ENCODE measurements around the gene ATOX1. TPM values are rescaled to one million over a fixed set of nuclear protein-coding genes. Genes with fewer than 3 reads are reported as not detected.

The ATOX1 gene
- total RNA-seq, 2 experiments from 2014 or later: 58.2 to 92.5 TPM

- Histone ChIP-seq H3K79me2 (ENCODE audit: insufficient read depth, low read depth, low read length) (no peaks in the 10 kb centered on the region), H3K9me2 (ENCODE audit: insufficient read depth, low read length) (no peaks in the 10 kb centered on the region), H3K27ac (ENCODE audit: low read depth, low read length, poor library complexity, severe bottlenecking) (no peak overlapping the region), H4K20me1 (ENCODE audit: insufficient read depth, low read length) (no peaks in the 10 kb centered on the region), H3K9me3 (ENCODE audit: low read length) (no peaks in the 10 kb centered on the region), H3K4me3 (ENCODE audit: low read depth, low read length, poor library complexity, severe bottlenecking) (no peak overlapping the region), H3K36me3 (ENCODE audit: insufficient read depth, low read length) (no peaks in the 10 kb centered on the region), H2AFZ (ENCODE audit: low read length) (no peak overlapping the region), H3K4me2 (ENCODE audit: low read length) (no peak overlapping the region), H3K4me1 (ENCODE audit: insufficient read depth, low read length, poor library complexity, severe bottlenecking) (no peaks in the 10 kb centered on the region)
- DNase-seq (ENCODE audit: low spot score): no peak
- ChIA-PET CTCF (ENCODE audit: unreplicated experiment) (no interaction called here), POLR2A (interaction anchor here (0.7 to 1.0 kb wide), 2 partner anchors 69 to 109 kb away, joined by 3 to 4 read pairs; no protein-coding TSS in a partner anchor)
- intact Hi-C loops (cut with micrococcal nuclease; ENCODE audit: unreplicated experiment): no loop called here
- no peak for TF ChIP-seq CTCF (conservative IDR thresholded peaks at IDR 0.05; ENCODE audit: low read length)
- no peak for TF ChIP-seq EZH2phosphoT487 (IDR thresholded peaks at IDR 0.05; ENCODE audit: borderline replicate concordance, low read depth, low read length)
- no TSS peak for BruUV-seq (replicated peaks)
Observed at GRCh38 chr5:151735646-151736045, 22.8 kb downstream of the ATOX1 start.

- H3K4me2 ChIP-seq (ENCODE audit: low read length): no peak overlapping the region
- no TSS peak for BruUV-seq (replicated peaks)
- no peaks in the 10 kb centered on the region for H3K9me3 ChIP-seq (ENCODE audit: low read length)
- H3K27ac ChIP-seq (ENCODE audit: low read depth, low read length, poor library complexity, severe bottlenecking): no peak overlapping the region
- CTCF ChIA-PET (ENCODE audit: unreplicated experiment): no interaction called here
- POLR2A ChIA-PET: no interaction called here
- intact Hi-C loops (cut with micrococcal nuclease; ENCODE audit: unreplicated experiment): no loop called here
- no peaks in the 10 kb centered on the region for H3K79me2 ChIP-seq (ENCODE audit: insufficient read depth, low read depth, low read length)
- H3K4me3 ChIP-seq (ENCODE audit: low read depth, low read length, poor library complexity, severe bottlenecking): no peak overlapping the region
- no peaks in the 10 kb centered on the region for H3K9me2 ChIP-seq (ENCODE audit: insufficient read depth, low read length)
- no peaks in the 10 kb centered on the region for H4K20me1 ChIP-seq (ENCODE audit: insufficient read depth, low read length)
- H3K36me3 ChIP-seq (ENCODE audit: insufficient read depth, low read length): no peaks in the 10 kb centered on the region
- no peak for DNase-seq (ENCODE audit: low spot score)
- H3K4me1 ChIP-seq (ENCODE audit: insufficient read depth, low read length, poor library complexity, severe bottlenecking): no peaks in the 10 kb centered on the region
- no peak for TF ChIP-seq CTCF (conservative IDR thresholded peaks at IDR 0.05; ENCODE audit: low read length)
- no peak for TF ChIP-seq EZH2phosphoT487 (IDR thresholded peaks at IDR 0.05; ENCODE audit: borderline replicate concordance, low read depth, low read length)
- H2AFZ ChIP-seq (ENCODE audit: low read length): no peak overlapping the region
Observed at GRCh38 chr5:151734064-151734408, 24.4 kb downstream of the ATOX1 start.

GRCh38 chr5:151733358-151734063 lies 24.9 kb downstream of the ATOX1 start:
- CTCF ChIA-PET (ENCODE audit: unreplicated experiment): no interaction called here
- POLR2A ChIA-PET: no interaction called here
- intact Hi-C loops (cut with micrococcal nuclease; ENCODE audit: unreplicated experiment): no loop called here
- no peak for DNase-seq (ENCODE audit: low spot score)
- H3K4me2 ChIP-seq (ENCODE audit: low read length): no peak overlapping the region
- H3K4me1 ChIP-seq (ENCODE audit: insufficient read depth, low read length, poor library complexity, severe bottlenecking): no peaks in the 10 kb centered on the region
- H2AFZ ChIP-seq (ENCODE audit: low read length): no peak overlapping the region
- no peak overlapping the region for H3K4me3 ChIP-seq (ENCODE audit: low read depth, low read length, poor library complexity, severe bottlenecking)
- no peaks in the 10 kb centered on the region for H3K79me2 ChIP-seq (ENCODE audit: insufficient read depth, low read depth, low read length)
- H3K9me2 ChIP-seq (ENCODE audit: insufficient read depth, low read length): no peaks in the 10 kb centered on the region
- no peak for TF ChIP-seq EZH2phosphoT487 (IDR thresholded peaks at IDR 0.05; ENCODE audit: borderline replicate concordance, low read depth, low read length)
- no peak for TF ChIP-seq CTCF (conservative IDR thresholded peaks at IDR 0.05; ENCODE audit: low read length)
- no peaks in the 10 kb centered on the region for H3K9me3 ChIP-seq (ENCODE audit: low read length)
- H3K36me3 ChIP-seq (ENCODE audit: insufficient read depth, low read length): no peaks in the 10 kb centered on the region
- BruUV-seq (replicated peaks): no TSS peak
- no peaks in the 10 kb centered on the region for H4K20me1 ChIP-seq (ENCODE audit: insufficient read depth, low read length)
- H3K27ac ChIP-seq (ENCODE audit: low read depth, low read length, poor library complexity, severe bottlenecking): no peak overlapping the region

All from OCI-LY7 (cell line).